SH-SY5Y (cell line): ENCODE data around the gene ZNF212.

Experiments used
- GATA2 ChIP-seq: IDR thresholded peaks from 2 replicates; pipeline ENCODE4 v1.6.1; 2011; ENCODE audit warnings: mild to moderate bottlenecking, low read depth, low read length
- GATA3 ChIP-seq: IDR thresholded peaks from 2 replicates; pipeline ENCODE4 v1.6.1; 2011; ENCODE audit warnings: low read depth, mild to moderate bottlenecking, low read length, moderate library complexity

DNA sequence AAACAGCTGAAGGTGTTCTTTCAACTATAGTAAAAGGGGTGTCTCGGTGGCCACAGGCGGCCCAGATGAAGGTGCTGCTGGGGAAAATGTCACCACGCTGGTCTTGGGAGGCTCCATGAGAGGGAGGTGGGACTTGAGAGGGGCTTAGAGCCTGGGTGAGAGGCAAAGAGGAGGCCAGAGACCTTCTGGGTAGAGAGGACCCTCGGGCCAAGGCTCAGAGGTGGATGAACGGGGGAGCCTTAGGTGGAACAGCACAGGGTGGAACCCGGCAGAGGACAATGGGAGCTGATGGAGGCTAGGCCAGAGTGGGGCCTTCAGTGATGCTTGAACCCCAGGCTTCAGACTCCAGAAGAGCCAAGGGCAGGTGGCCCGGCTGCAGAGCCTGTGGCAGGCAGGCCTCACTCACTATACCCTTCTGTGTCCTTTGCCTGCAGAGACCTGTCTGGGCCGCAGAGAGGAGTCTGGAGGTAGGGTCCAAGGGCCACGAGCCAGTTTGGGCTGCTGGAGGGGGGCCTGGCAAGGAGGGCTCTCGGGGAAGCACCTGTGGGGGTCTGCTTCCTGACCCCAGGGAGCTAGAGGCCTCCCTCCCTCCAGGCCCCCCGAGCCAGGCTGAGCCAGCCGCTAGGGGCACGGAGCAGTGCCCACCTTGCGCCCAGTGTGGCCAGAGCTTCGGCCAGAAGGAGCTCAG lies 54.6 kb downstream of the ZNF212 start:
- TF ChIP-seq GATA2 (no peak), GATA3 (no peak)
